H9 (cell line): ENCODE measurements around the gene HPCAL1. TPM values are rescaled to one million over a fixed set of nuclear protein-coding genes. Genes with fewer than 3 reads are reported as not detected.

Experiments used
- DNase-seq: peaks from one replicate; pipeline ENCODE4 v3.0.0-alpha.2; 2017
- H2AFZ ChIP-seq: one replicate; pipeline ENCODE4 v1.6.1; 2013; ENCODE audit warnings: mild to moderate bottlenecking, low read length, control low read depth, moderate library complexity
- H2AK5ac ChIP-seq: 2 replicates; pipeline ENCODE4 v1.6.1; 2013; ENCODE audit warnings: low read length, control low read depth, mixed read lengths; ENCODE audit not compliant: insufficient read length
- H2BK120ac ChIP-seq: one replicate; pipeline ENCODE4 v1.6.1; 2013; ENCODE audit warnings: low read depth, mild to moderate bottlenecking, low read length, control low read depth, inconsistent platforms; ENCODE audit not compliant: poor library complexity, severe bottlenecking
- H2BK12ac ChIP-seq: 2 replicates; pipeline ENCODE4 v1.6.1; 2013; ENCODE audit warnings: low read length, control low read depth, mixed read lengths, low read depth; ENCODE audit not compliant: insufficient read length
- H2BK15ac ChIP-seq: 2 replicates; pipeline ENCODE4 v1.6.1; 2013; ENCODE audit warnings: low read depth, low read length, control low read depth
- H2BK20ac ChIP-seq: one replicate; pipeline ENCODE4 v1.6.1; 2013; ENCODE audit warnings: low read depth, mild to moderate bottlenecking, low read length, control low read depth, inconsistent platforms; ENCODE audit not compliant: poor library complexity, severe bottlenecking
- H2BK5ac ChIP-seq: 2 replicates; pipeline ENCODE4 v1.6.1; 2013; ENCODE audit warnings: low read length, control low read depth, mixed read lengths; ENCODE audit not compliant: insufficient read length
- H3K14ac ChIP-seq: 2 replicates; pipeline ENCODE4 v1.6.1; 2013; ENCODE audit warnings: low read length, control low read depth; ENCODE audit not compliant: insufficient read depth
- H3K18ac ChIP-seq: 2 replicates; pipeline ENCODE4 v1.6.1; 2013; ENCODE audit warnings: low read depth, mild to moderate bottlenecking, mixed read lengths, low read length, control low read depth; ENCODE audit not compliant: insufficient read length
- H3K23ac ChIP-seq: 2 replicates; pipeline ENCODE4 v1.6.1; 2013; ENCODE audit warnings: low read length, control low read depth, mixed read lengths, low read depth; ENCODE audit not compliant: insufficient read length
- H3K23me2 ChIP-seq: 2 replicates; pipeline ENCODE4 v1.6.1; 2013; ENCODE audit warnings: low read depth, mild to moderate bottlenecking, mixed read lengths, low read length, control low read depth; ENCODE audit not compliant: insufficient read length, poor library complexity, severe bottlenecking
- H3K27ac ChIP-seq: 2 replicates; pipeline ENCODE4 v1.5.1; 2013; ENCODE audit warnings: low read length, control low read depth, mixed read lengths, low read depth; ENCODE audit not compliant: insufficient read length
- H3K27me3 ChIP-seq: 2 replicates; pipeline ENCODE4 v1.6.1; 2013; ENCODE audit warnings: low read length, control low read depth, inconsistent platforms; ENCODE audit not compliant: insufficient read depth
- H3K4ac ChIP-seq: 2 replicates; pipeline ENCODE4 v1.6.1; 2013; ENCODE audit warnings: low read depth, mild to moderate bottlenecking, control low read depth, inconsistent platforms, low read length, moderate library complexity
- H3K4me1 ChIP-seq: 2 replicates; pipeline ENCODE4 v1.6.1; 2013; ENCODE audit warnings: low read length, control low read depth, inconsistent platforms; ENCODE audit not compliant: insufficient read depth
- H3K4me2 ChIP-seq: 2 replicates; pipeline ENCODE4 v1.6.1; 2013; ENCODE audit warnings: low read length, control low read depth, mixed read lengths; ENCODE audit not compliant: insufficient read length, insufficient read depth
- H3K56ac ChIP-seq: 2 replicates; pipeline ENCODE4 v1.6.1; 2013; ENCODE audit warnings: low read depth, mild to moderate bottlenecking, mixed read lengths, low read length, control low read depth; ENCODE audit not compliant: insufficient read length
- H3K79me1 ChIP-seq: 2 replicates; pipeline ENCODE4 v1.6.1; 2013; ENCODE audit warnings: low read depth, mild to moderate bottlenecking, moderate library complexity, low read length, control low read depth, inconsistent platforms; ENCODE audit not compliant: insufficient read depth, poor library complexity, severe bottlenecking
- H3K79me2 ChIP-seq: 2 replicates; pipeline ENCODE4 v1.6.1; 2013; ENCODE audit warnings: low read length, control low read depth, inconsistent platforms; ENCODE audit not compliant: insufficient read depth
- H3K9ac ChIP-seq: 2 replicates; pipeline ENCODE4 v1.6.1; 2013; ENCODE audit warnings: low read length, control low read depth, mixed read lengths; ENCODE audit not compliant: insufficient read length; ENCODE audit errors: extremely low read depth
- H3K9me3 ChIP-seq: one replicate; pipeline ENCODE4 v1.6.1; 2013; ENCODE audit warnings: low read depth, low read length, inconsistent platforms; ENCODE audit not compliant: control insufficient read depth
- H3T11ph ChIP-seq: one replicate; pipeline ENCODE4 v1.6.1; 2013; ENCODE audit warnings: mild to moderate bottlenecking, low read length, control low read depth, inconsistent platforms
- H4K20me1 ChIP-seq: one replicate; pipeline ENCODE4 v1.6.1; 2013; ENCODE audit not compliant: control insufficient read depth, insufficient read length, insufficient read depth
- H4K5ac ChIP-seq: 2 replicates; pipeline ENCODE4 v1.6.1; 2013; ENCODE audit warnings: low read depth, mild to moderate bottlenecking, mixed read lengths, low read length, control low read depth; ENCODE audit not compliant: insufficient read length
- H4K8ac ChIP-seq: replicated peaks from 2 replicates; pipeline ENCODE4 v1.6.1; 2013; ENCODE audit warnings: low read length, control low read depth, mixed read lengths, low read depth; ENCODE audit not compliant: insufficient read length
- H4K91ac ChIP-seq: 2 replicates; pipeline ENCODE4 v1.6.1; 2013; ENCODE audit warnings: low read depth, mild to moderate bottlenecking, moderate library complexity, mixed read lengths, low read length, control low read depth; ENCODE audit not compliant: insufficient read length
- H3K27ac Mint-ChIP-seq, 3 experiments: 2 replicates in 2 of 3; 3 replicates in 1 of 3; pipeline ENCODE4 v1.8.0; 2020 to 2021; ENCODE audit warnings: mixed read lengths in 3 of 3, mild to moderate bottlenecking in 1 of 3, moderate library complexity in 1 of 3
- H3K27me3 Mint-ChIP-seq: 2 replicates; pipeline ENCODE4 v1.8.0; 2021; ENCODE audit warnings: low read depth, mild to moderate bottlenecking, moderate library complexity, mixed read lengths
- H3K36me3 Mint-ChIP-seq, 3 experiments: 2 replicates in 2 of 3; 3 replicates in 1 of 3; pipeline ENCODE4 v1.8.0; 2020 to 2021; ENCODE audit warnings: low read depth in 3 of 3, mixed read lengths in 3 of 3; ENCODE audit not compliant: insufficient read depth in 1 of 3
- H3K4me1 Mint-ChIP-seq, 2 experiments: 2 replicates each; pipeline ENCODE4 v1.8.0; 2020; ENCODE audit warnings: mixed read lengths in 2 of 2
- H3K4me3 Mint-ChIP-seq, 2 experiments: 2 replicates in 1 of 2; 3 replicates in 1 of 2; pipeline ENCODE4 v1.8.0; 2020 to 2021; ENCODE audit warnings: mild to moderate bottlenecking in 2 of 2, mixed read lengths in 2 of 2, moderate library complexity in 1 of 2
- H3K9me3 Mint-ChIP-seq, 2 experiments: 2 replicates in 1 of 2; 3 replicates in 1 of 2; pipeline ENCODE4 v1.8.0; 2020; ENCODE audit warnings: mild to moderate bottlenecking in 2 of 2, mixed read lengths in 2 of 2, moderate library complexity in 1 of 2
- CTCF ChIP-seq: fragments of 200-600 bp; sonication (generic); conservative IDR thresholded peaks from 3 replicates; pipeline ENCODE4 v1.8.0; 2021; ENCODE audit warnings: antibody characterized with exemption, mild to moderate bottlenecking
- WGBS: extraction: QIAGEN DNeasy Blood & Tissue Kit; methylation state at CpG from one replicate; pipeline ENCODE4 v1.1.7; 2013; ENCODE audit warnings: missing lambda C conversion rate, low lambda C conversion rate, mixed read lengths; ENCODE audit not compliant: insufficient read length; ENCODE audit errors: extremely low coverage; 5-methylcytosine and 5-hydroxymethylcytosine counted together
- total RNA-seq: library from RNA; stranded (reverse); gene quantifications from 2 replicates; pipeline ENCODE4 v1.2.1, GENCODE V29; 2021

The HPCAL1 gene
- total RNA-seq, 1 experiment from 2014 or later, result 4.7 TPM

- Histone ChIP-seq H3K27ac (no peak overlapping the region), H3K18ac (no peak overlapping the region), H3K4me1 (no peaks in the 10 kb centered on the region), H4K8ac (no peak overlapping the region), H4K5ac (no peak overlapping the region), H3K14ac (no peak overlapping the region), H2AFZ (no peak overlapping the region), H3K27me3 (no peaks in the 10 kb centered on the region), H3K79me1 (no peaks in the 10 kb centered on the region), H3K9me3 (no peaks in the 10 kb centered on the region), H4K20me1 (no peaks in the 10 kb centered on the region), H2BK12ac (no peak overlapping the region), H3K4me2 (no peak overlapping the region), H3K9ac (no peak overlapping the region), H2BK20ac (no peak overlapping the region), H3K23me2 (no peaks in the 10 kb centered on the region), H2BK15ac (no peak overlapping the region), H3K79me2 (no peaks in the 10 kb centered on the region), H2AK5ac (no peak overlapping the region), H3K56ac (no peak overlapping the region), H2BK120ac (no peak overlapping the region), H3K23ac (no peak overlapping the region), H4K91ac (no peak overlapping the region), H3T11ph (no peak overlapping the region), H2BK5ac (no peak overlapping the region), H3K4ac (no peak overlapping the region)
- Mint-ChIP-seq H3K4me3 (0 out of 5 replicates have a peak overlapping the region, but pooled peaks of 1 of the 2 experiments have one; percentile 30), H3K36me3 (no peaks in the 10 kb centered on the region), H3K27me3 (peaks cover 2% of the 10 kb centered on the region), H3K27ac (no peak overlapping the region), H3K9me3 (peaks cover 0 to 4% of the 10 kb centered on the region in 2 experiments; a peak in 2 of 5 replicates), H3K4me1 (peaks cover 2 to 3% of the 10 kb centered on the region in 2 experiments; a peak in 2 of 4 replicates)
- peak; percentile 13 for DNase-seq
- TF ChIP-seq CTCF, result no peak
- WGBS, result no CpG with 5 or more reads among the region's 15 CpGs
These were observed 31.2 kb upstream of the HPCAL1 start for GRCh38 chr2:10271509-10271908.
